ENCODE data around the gene CCDC82.

Gene CCDC82

DNA sequence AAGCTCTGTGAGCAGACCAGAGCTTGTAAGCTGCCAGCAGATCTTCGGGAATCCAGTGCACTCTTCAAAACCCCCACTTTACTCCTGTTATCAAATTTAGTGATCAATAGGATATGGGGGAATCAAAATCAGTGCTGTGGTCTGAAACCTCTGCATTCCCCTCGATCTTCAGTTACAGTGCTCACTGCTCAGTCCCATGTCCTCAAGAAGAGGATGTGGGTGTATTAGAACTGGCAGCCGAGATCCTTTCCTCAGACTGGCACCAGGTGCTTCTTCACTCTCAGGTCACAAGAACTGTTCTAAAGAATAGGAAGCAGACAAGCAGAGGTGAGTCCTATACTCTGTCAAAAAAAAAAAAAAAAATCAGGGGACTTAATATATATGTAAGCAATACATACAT, 31.4 kb downstream of the CCDC82 start:
- DNase-seq, result no peak

- DNase-seq, result no peak
Measured at GRCh38 chr11:96357794-96358193, 31.9 kb downstream of the CCDC82 start.

DNA sequence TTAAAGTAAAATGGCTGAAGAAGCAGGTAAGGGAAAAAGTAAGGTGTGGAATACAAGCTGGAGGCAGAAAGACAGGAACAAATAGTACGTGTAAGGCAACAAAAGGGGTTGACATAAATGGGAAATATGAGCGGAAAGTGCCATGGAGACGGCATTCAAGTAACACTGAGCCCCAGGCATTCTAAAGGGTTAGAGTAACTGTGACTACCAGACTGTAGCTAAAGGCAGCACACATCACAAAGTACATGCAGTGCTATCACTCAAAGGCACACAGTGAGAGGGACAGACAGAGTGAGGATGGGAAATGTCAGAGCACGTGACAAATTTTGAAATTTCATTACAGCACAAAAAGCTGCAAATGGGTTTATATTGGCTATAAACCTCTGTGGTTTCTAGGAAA, 32.9 kb downstream of the CCDC82 start:
- no peak for DNase-seq

GRCh38 chr11:96342961-96343711, 46.6 kb downstream of the CCDC82 start, which contains the start of gene MAML2:
Gene MAML2 (minus strand): TSS chr11:96343195. CDS start chr11:96341895, 1,300 bp downstream.
- peak; percentile 66 to 79 (median 75) for DNase-seq

DNA sequence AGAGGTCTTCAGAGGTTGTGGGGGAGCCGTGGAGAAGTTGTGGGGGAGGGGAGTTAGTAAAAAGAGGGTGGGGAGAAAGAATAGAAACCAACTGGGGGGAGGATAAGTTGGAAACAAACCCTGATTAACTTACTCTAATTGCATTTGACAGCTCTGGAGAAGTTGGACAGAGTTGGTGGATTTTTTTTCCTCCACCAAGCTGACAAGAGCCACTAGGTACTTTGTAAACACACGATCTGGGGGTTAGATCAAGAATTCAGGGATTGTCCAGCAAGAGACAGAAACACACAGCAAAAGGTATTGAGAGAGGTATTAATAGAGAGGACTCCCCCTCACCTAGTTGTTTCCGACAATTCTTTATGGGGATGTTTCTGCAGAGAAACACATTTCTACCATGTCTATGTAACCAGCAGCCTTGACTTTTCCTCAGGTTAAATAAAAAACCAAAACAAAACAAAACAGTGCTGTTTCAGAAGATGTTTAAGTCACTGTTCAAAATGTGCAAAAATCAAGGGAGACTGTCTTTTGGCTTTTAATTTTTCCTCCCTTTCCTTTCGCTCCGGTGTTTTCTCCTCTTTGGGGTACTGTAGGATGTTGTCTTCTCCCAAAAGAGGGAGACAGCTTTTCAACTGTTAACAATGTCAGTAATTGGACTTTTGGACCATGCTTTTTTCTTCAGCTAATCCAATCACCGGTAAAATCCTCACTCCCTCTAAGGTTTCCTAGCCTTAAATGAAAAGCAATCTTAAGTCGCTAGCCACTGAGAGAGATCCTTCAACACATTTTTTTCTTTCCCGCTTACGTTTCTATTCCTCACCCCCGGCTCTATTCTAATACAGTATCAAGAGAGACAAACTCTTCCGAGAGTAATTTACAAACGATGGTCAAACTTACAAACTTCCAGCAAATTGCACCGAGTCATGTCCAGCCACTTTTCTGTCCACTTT, 47.4 kb downstream of the CCDC82 start:
- no peak for DNase-seq

- DNase-seq, result peak; percentile 16 to 57 (median 46)
Measured at GRCh38 chr11:96341211-96342013, 48.3 kb downstream of the CCDC82 start.

- no peak for DNase-seq
Measured at GRCh38 chr11:96340555-96340885, 49.2 kb downstream of the CCDC82 start.

DNA sequence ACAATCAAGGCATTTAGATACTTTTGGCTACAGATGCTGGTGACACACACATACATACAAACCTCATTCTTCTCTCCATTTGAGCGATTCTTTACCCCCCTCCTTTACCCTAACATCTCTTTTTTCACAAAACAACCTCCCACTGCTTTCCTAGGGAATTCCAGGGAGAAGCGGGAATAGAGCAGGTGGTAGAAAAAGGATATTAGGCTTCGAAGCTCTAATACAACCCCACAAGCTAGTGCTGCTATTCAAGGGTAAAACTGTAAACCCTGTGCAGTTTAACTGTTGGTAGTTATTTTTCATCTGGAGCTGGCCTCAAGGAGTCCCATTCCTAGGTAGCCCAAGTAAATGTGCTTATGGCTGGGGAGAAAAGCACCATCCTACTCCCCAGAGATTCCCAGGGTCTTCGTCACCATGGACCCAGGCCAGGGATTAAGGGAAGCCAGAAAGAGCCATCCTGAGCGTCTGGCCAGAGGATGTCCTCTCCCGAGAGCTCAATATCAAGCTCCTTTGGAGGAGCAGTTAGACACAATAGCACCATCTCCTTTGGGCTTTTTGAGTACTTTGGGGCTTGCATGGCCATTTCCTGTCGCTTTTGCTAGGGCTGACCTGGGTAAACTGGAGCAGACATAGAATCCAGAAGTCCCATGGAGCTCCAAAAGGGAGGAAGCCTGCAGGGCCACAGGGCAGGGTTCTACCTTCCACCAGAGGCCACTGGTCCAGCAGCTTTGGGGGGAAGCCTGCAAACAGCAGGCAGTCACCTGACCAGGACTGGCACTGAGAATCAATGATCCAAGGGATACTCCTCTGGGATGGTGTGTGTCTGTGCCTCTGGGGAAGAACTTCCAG, 49.8 kb downstream of the CCDC82 start:
- DNase-seq, result no peak

GRCh38 chr11:96338910-96339705, 50.6 kb downstream of the CCDC82 start:
- DNase-seq, result peak in 1 of 4 experiments; percentile 1

GRCh38 chr11:96337541-96338431, 51.9 kb downstream of the CCDC82 start:
- peak in 1 of 4 experiments; percentile 2 for DNase-seq

GRCh38 chr11:96335388-96335787, 54.3 kb downstream of the CCDC82 start:
- DNase-seq, result no peak

- no peak for DNase-seq
Measured at GRCh38 chr11:96334219-96334618, 55.5 kb downstream of the CCDC82 start.

GRCh38 chr11:96333191-96333719, 56.5 kb downstream of the CCDC82 start:
- DNase-seq, result no peak

GRCh38 chr11:96332126-96332771, 57.5 kb downstream of the CCDC82 start:
- DNase-seq, result no peak

- DNase-seq, result no peak
Measured at GRCh38 chr11:96331699-96332116, 58.0 kb downstream of the CCDC82 start.

GRCh38 chr11:96330511-96330859, 59.2 kb downstream of the CCDC82 start:
- DNase-seq, result no peak

GRCh38 chr11:96329855-96330510, 59.7 kb downstream of the CCDC82 start:
- no peak for DNase-seq

GRCh38 chr11:96329419-96329818, 60.3 kb downstream of the CCDC82 start:
- no peak for DNase-seq
